Measurements from ENCODE around the gene WDFY3. TPM values are rescaled to one million over a fixed set of nuclear protein-coding genes. Genes with fewer than 3 reads are reported as not detected.

Gene WDFY3
- total RNA-seq (10 to 100 TPM; 50.5 to 85.7 (median 75.1) TPM), polyA plus RNA-seq (1 to 10 TPM; 4.8 to 7.6 (median 5.3) TPM)

- no peaks in the 10 kb centered on the region for H3K36me3 ChIP-seq
- intact Hi-C loops (cut with DNase I) = loop anchor here (10.0 kb wide), 1 partner anchor 112 kb away; no protein-coding TSS in a partner anchor
- 0 to 1% methylated on average over 58 of the region's 58 CpGs for WGBS, 2 donors
These were observed at the start of gene WDFY3 for GRCh38 chr4:84966382-84967242. Gene WDFY3 (minus strand): TSS chr4:84966690. CDS start chr4:84860591, 106,099 bp downstream.

GRCh38 chr4:85005865-85006377 is 39.4 kb upstream of the WDFY3 start:
- DNase-seq = no peak
- WGBS, 2 donors = 90 to 92% methylated on average over 2 of the region's 2 CpGs
- TF ChIP-seq EP300 (IDR thresholded peaks at IDR 0.05) (no peak), POLR2AphosphoS5 (IDR thresholded peaks at IDR 0.05) (no peak), CTCF (IDR thresholded peaks at IDR 0.05) (no peak), POLR2A (IDR thresholded peaks at IDR 0.05) (no peak)
- Histone ChIP-seq H3K36me3 (no peaks in the 10 kb centered on the region), H3K4me3 (no peak overlapping the region), H3K27ac (no peak overlapping the region), H3K27me3 (no peaks in the 10 kb centered on the region), H3K4me1 (no peaks in the 10 kb centered on the region), H3K9me3 (no peaks in the 10 kb centered on the region)
- intact Hi-C loops (cut with DNase I) = no loop called here

More at GRCh38 chr4:84966382-84967242, at the start of gene WDFY3:
- peaks cover 0 to 39% (median 22%) of the 10 kb centered on the region in 4 donors for H3K4me1 ChIP-seq
- H3K27ac ChIP-seq = peak within 1 kb of the TSS; percentile 86 to 97 (median 92)
- no peaks in the 10 kb centered on the region for H3K27me3 ChIP-seq
- TF ChIP-seq EP300 (IDR thresholded peaks at IDR 0.05) (no peak), CTCF (IDR thresholded peaks at IDR 0.05) (peak in 1 of 4 experiments; percentile 9), POLR2AphosphoS5 (IDR thresholded peaks at IDR 0.05) (peak in 3 of 4 donors; percentile 65 to 84 (median 71)), POLR2A (IDR thresholded peaks at IDR 0.05) (peak; percentile 45 to 47)
- H3K4me3 ChIP-seq = peak within 1 kb of the TSS; percentile 93 to 96 (median 94)
- no peaks in the 10 kb centered on the region for H3K9me3 ChIP-seq
- peak; percentile 94 for DNase-seq

GRCh38 chr4:85000343-85000742 is 33.9 kb upstream of the WDFY3 start:
- no peaks in the 10 kb centered on the region for H3K36me3 ChIP-seq
- H3K9me3 ChIP-seq = no peaks in the 10 kb centered on the region
- no peaks in the 10 kb centered on the region for H3K27me3 ChIP-seq
- intact Hi-C loops (cut with DNase I) = no loop called here
- H3K4me3 ChIP-seq = no peak overlapping the region
- H3K4me1 ChIP-seq = no peaks in the 10 kb centered on the region
- H3K27ac ChIP-seq = no peak overlapping the region
- whole genome bisulfite sequencing, 2 donors = 35 to 78% methylated on average over 3 of the region's 3 CpGs
- no peak for TF ChIP-seq CTCF (IDR thresholded peaks at IDR 0.05)
- TF ChIP-seq POLR2A (IDR thresholded peaks at IDR 0.05) = no peak
- TF ChIP-seq POLR2AphosphoS5 (IDR thresholded peaks at IDR 0.05) = no peak
- no peak for TF ChIP-seq EP300 (IDR thresholded peaks at IDR 0.05)
- no peak for DNase-seq

- WGBS, 2 donors = 86% methylated on average over 3 of the region's 3 CpGs
- Histone ChIP-seq H3K4me3 (no peak overlapping the region), H3K36me3 (no peaks in the 10 kb centered on the region), H3K27me3 (no peaks in the 10 kb centered on the region), H3K27ac (no peak overlapping the region), H3K4me1 (peaks cover 0 to 7% (median 0%) of the 10 kb centered on the region in 4 donors), H3K9me3 (no peaks in the 10 kb centered on the region)
- TF ChIP-seq EP300 (IDR thresholded peaks at IDR 0.05) (no peak), CTCF (IDR thresholded peaks at IDR 0.05) (no peak), POLR2AphosphoS5 (IDR thresholded peaks at IDR 0.05) (no peak), POLR2A (IDR thresholded peaks at IDR 0.05) (no peak)
- no peak for DNase-seq
- intact Hi-C loops (cut with DNase I) = no loop called here
These were observed 28.9 kb upstream of the WDFY3 start for GRCh38 chr4:84995386-84995785.

Data from sigmoid colon (tissue), 7 donors.